Mucosa of descending colon (tissue), 3 donors: Measurements from ENCODE around the gene SPTBN4. TPM values are rescaled to one million over a fixed set of nuclear protein-coding genes. Genes with fewer than 3 reads are reported as not detected.

Experiments used
- ATAC-seq: fragments of 200-7000 bp; cut with Tn5 transposase; one replicate; pipeline ENCODE4 v1.9.1; 2020; ENCODE audit warnings: mild to moderate bottlenecking, moderate library complexity
- DNase-seq, 3 donors: peaks; one replicate each; pipeline ENCODE4 v3.0.0-alpha.2; 2020
- H3K36me3 ChIP-seq: fragments of 200-600 bp; one replicate; pipeline ENCODE4 v1.8.0; 2021; ENCODE audit warnings: low read depth, mild to moderate bottlenecking
- H3K4me1 ChIP-seq: fragments of 200-600 bp; one replicate; pipeline ENCODE4 v1.8.0; 2021; ENCODE audit warnings: low read depth, mild to moderate bottlenecking
- H3K4me3 ChIP-seq: fragments of 200-600 bp; one replicate; pipeline ENCODE4 v1.8.0; 2021; ENCODE audit warnings: mild to moderate bottlenecking
- H3K9me3 ChIP-seq: fragments of 200-600 bp; one replicate; pipeline ENCODE4 v1.8.0; 2021; ENCODE audit warnings: mild to moderate bottlenecking
- CTCF ChIP-seq: fragments of 200-600 bp; IDR thresholded peaks from one replicate; pipeline ENCODE4 v1.8.0; 2022; ENCODE audit warnings: antibody characterized with exemption, mild to moderate bottlenecking
- intact Hi-C, 2 donors: fragments of 100-400 bp; cut with DNase I in 1 of 2; cut with micrococcal nuclease in 1 of 2; formaldehyde crosslinking; loops; one replicate each; pipeline versions ENCODE4 v1.11.0 to v1.11.1; 2022; cut with DNase I, micrococcal nuclease
- total RNA-seq, 3 donors: library from RNA; stranded (reverse); fragmentation: NEBNext Ultra II Directional in 2 of 3; extraction: Animal tissue kit (Norgen Biotek cat#: 25700) in 2 of 3; gene quantifications; one replicate each; pipeline versions ENCODE4 v1.2.1 to v1.2.4, GENCODE V29; 2021 to 2023
- donor health status: DM: no; HTN: no; CAD: no; lungs with moderate emphysema.
- donor health status: DM: no; HTN: no; CAD: no.
- donor health status: DM: no; HTN: yes; CAD: no.

Gene SPTBN4
- total RNA-seq, 3 donors from 2014 or later = 0.29 to 4.1 (median 0.82) TPM

GRCh38 chr19:40607311-40608239 lies 140.8 kb downstream of the SPTBN4 start:
- DNase-seq (peak; percentile 81 to 94 (median 84)), ATAC-seq (peak; percentile 5)
- H3K36me3 ChIP-seq = no peaks in the 10 kb centered on the region
- H3K9me3 ChIP-seq = no peaks in the 10 kb centered on the region
- H3K4me3 ChIP-seq = no peak overlapping the region
- intact Hi-C loops = no loop called here
- TF ChIP-seq CTCF = no peak
- peaks cover 81% of the 10 kb centered on the region for H3K4me1 ChIP-seq

GRCh38 chr19:40608240-40608621 lies 141.4 kb downstream of the SPTBN4 start:
- intact Hi-C loops = no loop called here

GRCh38 chr19:40608957-40609356 lies 142.2 kb downstream of the SPTBN4 start:
- DNase-seq (no peak), ATAC-seq (no peak)
- Histone ChIP-seq H3K4me3 (no peak overlapping the region), H3K4me1 (peaks cover 68% of the 10 kb centered on the region), H3K9me3 (no peaks in the 10 kb centered on the region), H3K36me3 (no peaks in the 10 kb centered on the region)
- intact Hi-C loops = no loop called here
- TF ChIP-seq CTCF = no peak

More at GRCh38 chr19:40608240-40608621, 141.4 kb downstream of the SPTBN4 start:
- TF ChIP-seq CTCF = no peak
- ATAC-seq (no peak), DNase-seq (peak in 2 of 3 donors; percentile 55 to 71)
- Histone ChIP-seq H3K9me3 (no peaks in the 10 kb centered on the region), H3K36me3 (no peaks in the 10 kb centered on the region), H3K4me3 (no peak overlapping the region), H3K4me1 (peaks cover 75% of the 10 kb centered on the region)

- H3K9me3 ChIP-seq = no peaks in the 10 kb centered on the region
- no peak for TF ChIP-seq CTCF
- peaks cover 66% of the 10 kb centered on the region for H3K4me1 ChIP-seq
- peak overlapping the region; percentile 30 for H3K4me3 ChIP-seq
- no peaks in the 10 kb centered on the region for H3K36me3 ChIP-seq
- ATAC-seq (peak; percentile 64), DNase-seq (peak; percentile 97 to 98 (median 97))
- intact Hi-C loops = no loop called here
Observed at GRCh38 chr19:40609561-40610395, 143.0 kb downstream of the SPTBN4 start.

- no peak overlapping the region for H3K4me3 ChIP-seq
- H3K9me3 ChIP-seq = no peaks in the 10 kb centered on the region
- peaks cover 62% of the 10 kb centered on the region for H3K4me1 ChIP-seq
- H3K36me3 ChIP-seq = no peaks in the 10 kb centered on the region
- DNase-seq (peak; percentile 73 to 88 (median 82)), ATAC-seq (peak; percentile 12)
- intact Hi-C loops = no loop called here
- TF ChIP-seq CTCF = no peak
Observed at GRCh38 chr19:40610396-40611064, 143.7 kb downstream of the SPTBN4 start.
